HG03159 (cell line): ENCODE data around the gene TP63.

Experiments
- ATAC-seq: cut with Tn5 transposase; IDR thresholded peaks from one replicate; pipeline ENCODE4 v1.9.1; 2021; ENCODE audit warnings: mild to moderate bottlenecking, moderate library complexity; ENCODE audit not compliant: unreplicated experiment

TP63 gene

GRCh38 chr3:189806171-189806951 lies 175.2 kb downstream of the TP63 start:
- ATAC-seq = no peak

- ATAC-seq = no peak
Observed at GRCh38 chr3:189808246-189809007, 177.2 kb downstream of the TP63 start.

GRCh38 chr3:189809583-189809982 lies 178.4 kb downstream of the TP63 start:
- no peak for ATAC-seq

GRCh38 chr3:189812806-189813465 lies 181.7 kb downstream of the TP63 start:
- no peak for ATAC-seq

GRCh38 chr3:189813647-189814240 lies 182.6 kb downstream of the TP63 start:
- ATAC-seq = no peak

GRCh38 chr3:189820365-189820720 lies 189.2 kb downstream of the TP63 start:
- ATAC-seq = peak; percentile 84

GRCh38 chr3:189821262-189821661 lies 190.1 kb downstream of the TP63 start:
- ATAC-seq = no peak

GRCh38 chr3:189822726-189823125 lies 191.5 kb downstream of the TP63 start:
- no peak for ATAC-seq

- no peak for ATAC-seq
Observed at GRCh38 chr3:189824629-189825312, 193.6 kb downstream of the TP63 start.

- ATAC-seq = no peak
Observed at GRCh38 chr3:189826566-189826965, 195.4 kb downstream of the TP63 start.

- no peak for ATAC-seq
Observed at GRCh38 chr3:189827108-189827507, 195.9 kb downstream of the TP63 start.

GRCh38 chr3:189830401-189830800 lies 199.2 kb downstream of the TP63 start:
- no peak for ATAC-seq

- ATAC-seq = no peak
Observed at GRCh38 chr3:189833266-189833665, 202.1 kb downstream of the TP63 start.

GRCh38 chr3:189833996-189834395 lies 202.8 kb downstream of the TP63 start:
- no peak for ATAC-seq

- no peak for ATAC-seq
Observed at GRCh38 chr3:189834462-189834861, 203.3 kb downstream of the TP63 start.

- ATAC-seq = no peak
Observed at GRCh38 chr3:189836795-189837194, 205.6 kb downstream of the TP63 start.

- no peak for ATAC-seq
Observed at GRCh38 chr3:189838291-189838690, 207.1 kb downstream of the TP63 start.

GRCh38 chr3:189839576-189839975 lies 208.4 kb downstream of the TP63 start:
- no peak for ATAC-seq

- no peak for ATAC-seq
Observed at GRCh38 chr3:189841473-189842205, 210.4 kb downstream of the TP63 start.
